K562 (cell line): ENCODE data around the gene LRRC71. TPM values are rescaled to one million over a fixed set of nuclear protein-coding genes. Genes with fewer than 3 reads are reported as not detected.

Experiments
- AFF4 ChIP-seq: sonication (generic); formaldehyde crosslinking; IDR thresholded peaks from 2 replicates; pipeline ENCODE4 v1.8.0; 2023; ENCODE audit warnings: mild to moderate bottlenecking, missing genetic modification reagents
- ATF4 ChIP-seq: fragments of 450-650 bp; formaldehyde crosslinking; IDR thresholded peaks from 2 replicates; pipeline ENCODE4 v1.4.0; 2022; ENCODE audit warnings: mild to moderate bottlenecking, moderate library complexity
- BRD4 ChIP-seq: fragments of 200-600 bp; sonication (generic); IDR thresholded peaks from 2 replicates; pipeline ENCODE4 v1.6.1; 2017; ENCODE audit warnings: inconsistent platforms
- CBFA2T2 ChIP-seq: fragments of 450-650 bp; conservative IDR thresholded peaks from 2 replicates; pipeline ENCODE4 v1.6.1; 2017; ENCODE audit warnings: mild to moderate bottlenecking
- CC2D1A ChIP-seq: fragments of 450-650 bp; IDR thresholded peaks from 2 replicates; pipeline ENCODE4 v1.6.1; 2017; ENCODE audit warnings: mild to moderate bottlenecking
- FOXM1 ChIP-seq, 2 experiments: fragments of 450-650 bp in 1 of 2; sonication (generic) in 1 of 2; formaldehyde crosslinking in 1 of 2; IDR thresholded peaks; 2 replicates each; pipeline versions ENCODE4 v1.6.1 to v1.9.0; 2017 to 2022; ENCODE audit warnings: low read depth in 2 of 2, mild to moderate bottlenecking in 2 of 2, missing genetic modification reagents in 1 of 2, moderate library complexity in 1 of 2
- HINFP ChIP-seq: fragments of 450-650 bp; conservative IDR thresholded peaks from 2 replicates; pipeline ENCODE4 v1.6.1; 2016; ENCODE audit warnings: missing genetic modification characterization, low read depth, mild to moderate bottlenecking, control low read depth, missing compliant biosample characterization
- HLTF ChIP-seq: fragments of 450-650 bp; IDR thresholded peaks from 2 replicates; pipeline ENCODE4 v1.6.1; 2016
- KHSRP ChIP-seq: fragments of 450-650 bp; IDR thresholded peaks from 2 replicates; pipeline ENCODE4 v1.6.1; 2017
- MAZ ChIP-seq, 2 experiments: fragments of 450-650 bp in 1 of 2; sonication (generic) in 1 of 2; formaldehyde crosslinking; IDR thresholded peaks in 1 of 2; conservative IDR thresholded peaks in 1 of 2; 2 replicates each; pipeline versions ENCODE4 v1.4.0 to v1.5.0; 2020; ENCODE audit warnings: mild to moderate bottlenecking in 1 of 2, missing genetic modification reagents in 1 of 2
- NONO ChIP-seq, 2 experiments: fragments of 200-400 bp in 1 of 2; fragments of 450-650 bp in 1 of 2; formaldehyde crosslinking in 1 of 2; IDR thresholded peaks; 2 replicates each; pipeline ENCODE4 v1.6.1; 2017; ENCODE audit warnings: low read depth in 2 of 2, mild to moderate bottlenecking in 2 of 2, moderate library complexity in 2 of 2, low read length in 1 of 2
- PBX2 ChIP-seq, 2 experiments: IDR thresholded peaks in 1 of 2; conservative IDR thresholded peaks in 1 of 2; 2 replicates each; pipeline ENCODE4 v1.6.1; 2016; ENCODE audit warnings: low read depth in 2 of 2, mild to moderate bottlenecking in 1 of 2, missing compliant biosample characterization in 1 of 2, missing genetic modification characterization in 1 of 2, moderate library complexity in 1 of 2
- STAG1 ChIP-seq: sonication (generic); formaldehyde crosslinking; IDR thresholded peaks from 2 replicates; pipeline ENCODE4 v1.5.0; 2020; ENCODE audit warnings: missing genetic modification reagents, borderline replicate concordance
- TAF1 ChIP-seq: IDR thresholded peaks from 2 replicates; pipeline ENCODE4 v1.6.1; 2011; ENCODE audit warnings: mild to moderate bottlenecking, low read length, moderate library complexity; ENCODE audit not compliant: insufficient read depth, control insufficient read depth, severe bottlenecking; ENCODE audit errors: extremely low read depth
- XRCC3 ChIP-seq: fragments of 450-650 bp; IDR thresholded peaks from 2 replicates; pipeline ENCODE4 v1.6.1; 2017; ENCODE audit warnings: mild to moderate bottlenecking, moderate library complexity
- ZEB2 ChIP-seq: fragments of 450-650 bp; IDR thresholded peaks from 2 replicates; pipeline ENCODE4 v1.6.1; 2016
- ZSCAN29 ChIP-seq: fragments of 450-650 bp; IDR thresholded peaks from 2 replicates; pipeline ENCODE4 v1.6.1; 2017
- polyA plus RNA-seq, 8 experiments: library from polyadenylated mRNA; depleted of rRNA in 4 of 8; stranded (reverse) in 5 of 8; unstranded in 3 of 8; fragments of >200 nt; fragmentation: Nextera tagmentation in 2 of 8; fragmentation: Illumina TruSeq in 1 of 8; extraction: Ambion mirVana in 2 of 8; extraction: Trizol in 1 of 8; gene quantifications; 2 replicates each; pipeline versions ENCODE4 v1.2.1 to v1.2.3, GENCODE V29; 2011 to 2014; ENCODE audit warnings: inconsistent platforms in 1 of 8, missing spikeins in 1 of 8
- total RNA-seq, 7 experiments: library from RNA; depleted of rRNA in 6 of 7; stranded (reverse); fragments of >200 nt in 6 of 7; fragmentation: Illumina TruSeq in 2 of 7; extraction: Trizol in 2 of 7; gene quantifications; 2 replicates each; pipeline versions ENCODE4 v1.2.1 to v1.2.3, GENCODE V29; 2011 to 2021; ENCODE audit warnings: low replicate concordance in 1 of 7
- TF ChIP-seq, protein P1 (sequence below): sonication (generic); formaldehyde crosslinking; IDR thresholded peaks from 2 replicates; pipeline ENCODE4 v1.8.0; 2022; ENCODE audit warnings: mild to moderate bottlenecking, low read depth, missing genetic modification reagents

LRRC71 gene
- total and polyA plus RNA-seq, 9 of the 15 experiments (the other 6 are each of a cell fraction or from before 2014, with no cell fraction given): 0.06 to 1.2 (median 0.51) TPM; not detected in 1

DNA sequence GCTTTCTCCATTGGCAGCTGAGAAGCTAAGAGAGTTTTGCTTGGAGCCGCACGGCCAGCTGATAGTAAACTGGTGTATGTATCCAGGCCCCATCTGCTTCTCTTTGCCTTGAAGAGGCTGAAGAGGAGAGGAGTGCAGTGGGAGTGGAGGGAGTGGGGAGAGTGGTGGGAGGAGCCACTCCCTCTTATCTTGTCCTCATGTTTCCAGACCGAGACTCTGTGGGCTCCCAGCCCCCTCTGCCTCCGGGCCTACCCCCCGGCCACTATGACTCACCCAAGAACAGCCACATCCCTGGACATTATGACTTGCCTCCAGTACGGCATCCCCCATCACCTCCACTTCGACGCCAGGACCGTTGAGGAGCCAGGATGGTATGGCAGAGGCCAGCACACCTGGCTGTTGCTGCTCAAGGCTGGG is 6.0 kb upstream of the LRRC71 start (continued):
- TF ChIP-seq, protein P1, sequence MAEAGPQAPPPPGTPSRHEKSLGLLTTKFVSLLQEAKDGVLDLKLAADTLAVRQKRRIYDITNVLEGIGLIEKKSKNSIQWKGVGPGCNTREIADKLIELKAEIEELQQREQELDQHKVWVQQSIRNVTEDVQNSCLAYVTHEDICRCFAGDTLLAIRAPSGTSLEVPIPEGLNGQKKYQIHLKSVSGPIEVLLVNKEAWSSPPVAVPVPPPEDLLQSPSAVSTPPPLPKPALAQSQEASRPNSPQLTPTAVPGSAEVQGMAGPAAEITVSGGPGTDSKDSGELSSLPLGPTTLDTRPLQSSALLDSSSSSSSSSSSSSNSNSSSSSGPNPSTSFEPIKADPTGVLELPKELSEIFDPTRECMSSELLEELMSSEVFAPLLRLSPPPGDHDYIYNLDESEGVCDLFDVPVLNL: no peak
- TF ChIP-seq NONO (IDR thresholded peaks at IDR 0.05; ENCODE audit: low read depth in 2 of 2, low read length in 1 of 2) (peak in 1 of 2 experiments; percentile 80; a peak in 1 of 4 replicates), ATF4 (CRISPR knock-in tag) (no peak), CC2D1A (no peak), CBFA2T2 (peak; percentile 61), ZEB2 (peak; percentile 82), ZSCAN29 (no peak), PBX2 (CRISPR knock-in tag; IDR thresholded peaks at IDR 0.05; ENCODE audit: low read depth) (no peak), PBX2 (tag; conservative IDR thresholded peaks at IDR 0.05; ENCODE audit: low read depth) (no peak), KHSRP (no peak), AFF4 (no peak), XRCC3 (no peak), MAZ (CRISPR knock-in tag; conservative IDR thresholded peaks at IDR 0.05 in 1 of 2, IDR thresholded peaks at IDR 0.05 in 1 of 2) (peak; percentile 80 to 96; a peak in 3 of 4 replicates), HINFP (tag) (no peak), TAF1 (no peak), BRD4 (no peak), HLTF (no peak), FOXM1 (IDR thresholded peaks at IDR 0.05; ENCODE audit: low read depth) (no peak), FOXM1 (CRISPR knock-in tag; IDR thresholded peaks at IDR 0.05; ENCODE audit: low read depth) (peak; percentile 46; the same call in 1 of the 2 replicates), STAG1 (CRISPR knock-in tag) (no peak)
